ENCODE measurements around the gene CGN.

DNA sequence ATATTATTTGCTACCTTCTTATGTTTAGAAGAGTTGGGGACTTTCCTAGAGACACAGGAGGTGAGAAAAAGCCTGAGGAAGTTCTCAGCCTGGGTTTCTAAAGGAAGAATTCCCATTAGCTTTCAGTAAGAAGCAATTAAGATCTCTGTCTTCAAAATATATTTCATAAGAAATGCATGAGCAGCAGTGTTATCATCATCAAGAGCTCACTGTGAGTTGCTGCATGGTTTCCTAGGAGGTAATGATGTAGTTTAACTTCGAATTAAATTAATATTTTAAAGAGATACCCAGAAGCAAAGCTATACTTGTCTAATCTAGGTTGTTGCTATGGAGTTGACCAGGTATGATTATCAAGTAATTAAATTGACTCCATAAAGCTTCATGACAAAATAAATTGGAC, 46.2 kb upstream of the CGN start:
- TF ChIP-seq, protein P1, sequence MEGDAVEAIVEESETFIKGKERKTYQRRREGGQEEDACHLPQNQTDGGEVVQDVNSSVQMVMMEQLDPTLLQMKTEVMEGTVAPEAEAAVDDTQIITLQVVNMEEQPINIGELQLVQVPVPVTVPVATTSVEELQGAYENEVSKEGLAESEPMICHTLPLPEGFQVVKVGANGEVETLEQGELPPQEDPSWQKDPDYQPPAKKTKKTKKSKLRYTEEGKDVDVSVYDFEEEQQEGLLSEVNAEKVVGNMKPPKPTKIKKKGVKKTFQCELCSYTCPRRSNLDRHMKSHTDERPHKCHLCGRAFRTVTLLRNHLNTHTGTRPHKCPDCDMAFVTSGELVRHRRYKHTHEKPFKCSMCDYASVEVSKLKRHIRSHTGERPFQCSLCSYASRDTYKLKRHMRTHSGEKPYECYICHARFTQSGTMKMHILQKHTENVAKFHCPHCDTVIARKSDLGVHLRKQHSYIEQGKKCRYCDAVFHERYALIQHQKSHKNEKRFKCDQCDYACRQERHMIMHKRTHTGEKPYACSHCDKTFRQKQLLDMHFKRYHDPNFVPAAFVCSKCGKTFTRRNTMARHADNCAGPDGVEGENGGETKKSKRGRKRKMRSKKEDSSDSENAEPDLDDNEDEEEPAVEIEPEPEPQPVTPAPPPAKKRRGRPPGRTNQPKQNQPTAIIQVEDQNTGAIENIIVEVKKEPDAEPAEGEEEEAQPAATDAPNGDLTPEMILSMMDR (IDR thresholded peaks at IDR 0.05) = no peak
- no peak for TF ChIP-seq POLR2A (IDR thresholded peaks at IDR 0.05)

Measured in right lobe of liver (tissue), 4 donors.